ENCODE measurements around the gene INSRR.

- TF ChIP-seq CTCF (IDR thresholded peaks at IDR 0.05) (no peak), POLR2A (IDR thresholded peaks at IDR 0.05) (no peak), EP300 (IDR thresholded peaks at IDR 0.05) (no peak), POLR2AphosphoS5 (IDR thresholded peaks at IDR 0.05) (no peak)
Observed at GRCh38 chr1:156866249-156866909, 7.5 kb upstream of the INSRR start.

Data from gastroesophageal sphincter (tissue), 3 donors.